Stimulated activated CD4-positive, alpha-beta T cell treated with anti-CD3 and anti-CD28 coated beads, Interleukin-2, amount 100 ng/mL, for 24 hours (primary cell): Measurements from ENCODE around the gene BPIFB6.

Source experiments
- DNase-seq, 2 donors: peaks; one replicate each; pipeline ENCODE4 v3.0.0-alpha.2; 2020

Gene BPIFB6

DNA sequence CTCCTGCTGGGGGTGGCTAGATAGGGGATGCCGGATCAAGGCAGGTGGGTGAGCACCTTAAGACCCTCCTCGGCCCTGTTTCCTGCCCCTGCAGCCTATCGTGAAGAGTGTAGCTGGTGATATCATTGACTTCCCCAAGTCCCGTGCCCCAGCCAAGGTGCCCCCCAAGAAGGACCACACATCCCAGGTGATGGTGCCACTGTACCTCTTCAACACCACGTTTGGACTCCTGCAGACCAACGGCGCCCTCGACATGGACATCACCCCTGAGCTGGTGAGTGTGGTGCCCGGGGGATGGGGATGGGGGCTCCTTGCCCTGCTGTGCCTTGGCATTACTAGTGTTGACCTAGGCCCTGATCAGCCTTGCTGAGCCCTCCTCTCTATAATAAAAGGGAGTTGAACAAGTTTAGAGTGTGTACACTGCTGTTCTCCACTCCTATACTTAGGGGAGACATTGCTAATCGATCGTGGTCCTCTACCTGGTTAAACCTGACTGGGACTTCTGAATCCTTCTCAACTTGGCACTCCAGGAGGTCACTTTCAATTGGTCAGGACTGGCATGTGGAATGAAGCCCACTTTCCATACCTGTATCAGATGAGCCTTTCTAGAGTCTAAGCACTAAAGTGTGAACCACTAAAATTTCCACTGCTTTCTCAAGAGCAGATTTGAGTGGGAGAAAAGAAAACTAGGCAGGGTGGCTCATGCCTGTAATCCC lies 33.3 kb downstream of the BPIFB6 start:
- DNase-seq: no peak

DNA sequence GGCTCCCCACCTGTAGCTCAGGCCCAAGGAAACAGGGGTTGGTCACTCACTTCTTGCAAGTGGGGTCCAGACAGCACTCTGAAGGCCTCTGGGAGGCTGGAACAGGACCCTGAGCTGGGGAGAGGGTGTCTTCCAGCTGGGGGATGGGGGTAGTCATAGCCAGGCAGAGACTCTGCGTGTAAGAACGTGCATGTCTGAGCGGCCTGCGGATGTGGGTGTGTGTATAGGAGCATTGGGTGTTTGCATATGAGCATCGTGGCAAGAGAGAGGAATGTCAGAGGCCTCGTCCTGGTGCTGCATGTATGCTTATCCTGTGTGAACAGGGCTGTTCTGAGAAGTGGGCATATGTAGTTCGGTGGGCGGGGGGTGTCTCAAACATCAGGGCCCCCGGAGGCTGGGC lies 34.3 kb downstream of the BPIFB6 start:
- DNase-seq: no peak

DNA sequence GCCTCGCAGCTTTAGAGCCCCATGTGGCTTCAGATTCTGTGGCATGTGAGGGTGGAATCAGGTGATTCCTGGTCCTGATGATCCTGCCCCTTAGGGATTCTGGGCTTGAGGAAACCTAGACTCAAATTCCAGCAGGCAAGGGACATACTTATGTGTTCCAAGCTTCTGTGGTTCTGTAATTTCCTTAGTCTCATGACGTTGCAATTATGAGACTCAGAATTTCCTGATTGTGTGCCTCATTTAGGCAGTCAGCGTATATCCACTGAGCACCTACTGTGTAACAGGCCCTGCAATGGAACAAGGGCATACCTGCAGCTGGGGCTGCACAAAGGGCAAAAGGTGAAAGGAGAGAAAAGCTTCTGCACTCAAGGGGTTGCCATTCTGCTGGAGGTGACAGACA lies 36.4 kb downstream of the BPIFB6 start:
- DNase-seq: no peak

DNA sequence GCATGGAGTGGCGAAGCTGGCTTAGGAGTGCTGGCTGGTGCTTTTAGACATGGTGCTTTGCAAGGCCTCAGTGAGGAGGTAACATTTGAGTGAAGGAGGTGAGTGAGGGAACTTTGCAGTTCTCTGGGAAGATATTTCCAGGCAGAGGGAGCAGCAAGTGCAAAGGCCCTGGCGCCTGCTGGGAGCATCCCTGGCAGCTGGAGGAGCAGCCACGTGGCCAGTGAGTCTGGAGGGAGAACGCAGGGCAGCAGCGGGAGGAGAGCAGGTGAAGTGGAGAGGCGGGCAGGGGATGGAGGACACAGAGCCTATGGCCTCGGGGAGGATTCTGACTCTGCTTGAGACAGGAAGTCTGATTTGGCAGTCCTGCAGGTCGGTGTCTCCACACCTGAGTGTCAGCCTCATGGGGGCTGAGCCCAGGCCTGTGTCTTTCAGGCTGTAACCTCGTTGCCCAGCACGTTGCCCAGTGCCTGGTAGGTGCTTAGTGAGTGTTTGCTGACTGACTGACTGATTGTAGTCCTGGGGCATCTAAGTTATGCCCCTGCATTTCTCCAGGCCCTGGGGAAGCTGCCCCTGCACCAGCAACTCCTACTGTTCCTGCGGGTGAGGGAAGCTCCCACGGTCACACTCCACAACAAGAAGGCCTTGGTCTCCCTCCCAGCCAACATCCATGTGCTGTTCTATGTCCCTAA lies 36.9 kb downstream of the BPIFB6 start:
- no peak for DNase-seq

DNA sequence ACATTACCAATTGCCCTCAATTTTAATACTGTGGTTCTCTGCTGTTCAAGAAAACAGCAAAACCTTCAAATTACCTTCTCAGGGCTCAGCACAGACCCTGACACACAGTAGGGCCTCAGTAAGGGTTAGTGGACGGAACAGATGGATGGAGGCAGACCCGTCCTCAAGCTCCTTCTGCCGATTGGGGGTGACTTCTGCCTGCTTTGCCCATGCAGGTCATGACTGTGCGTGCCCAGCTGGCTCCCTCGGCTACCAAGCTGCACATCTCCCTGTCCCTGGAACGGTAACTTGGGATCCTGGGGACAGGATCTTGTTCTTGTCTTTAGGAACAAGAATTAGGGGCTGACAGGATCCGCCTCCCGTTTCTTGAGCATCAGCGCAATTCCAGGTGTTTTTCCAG lies 38.2 kb downstream of the BPIFB6 start:
- no peak for DNase-seq

DNA sequence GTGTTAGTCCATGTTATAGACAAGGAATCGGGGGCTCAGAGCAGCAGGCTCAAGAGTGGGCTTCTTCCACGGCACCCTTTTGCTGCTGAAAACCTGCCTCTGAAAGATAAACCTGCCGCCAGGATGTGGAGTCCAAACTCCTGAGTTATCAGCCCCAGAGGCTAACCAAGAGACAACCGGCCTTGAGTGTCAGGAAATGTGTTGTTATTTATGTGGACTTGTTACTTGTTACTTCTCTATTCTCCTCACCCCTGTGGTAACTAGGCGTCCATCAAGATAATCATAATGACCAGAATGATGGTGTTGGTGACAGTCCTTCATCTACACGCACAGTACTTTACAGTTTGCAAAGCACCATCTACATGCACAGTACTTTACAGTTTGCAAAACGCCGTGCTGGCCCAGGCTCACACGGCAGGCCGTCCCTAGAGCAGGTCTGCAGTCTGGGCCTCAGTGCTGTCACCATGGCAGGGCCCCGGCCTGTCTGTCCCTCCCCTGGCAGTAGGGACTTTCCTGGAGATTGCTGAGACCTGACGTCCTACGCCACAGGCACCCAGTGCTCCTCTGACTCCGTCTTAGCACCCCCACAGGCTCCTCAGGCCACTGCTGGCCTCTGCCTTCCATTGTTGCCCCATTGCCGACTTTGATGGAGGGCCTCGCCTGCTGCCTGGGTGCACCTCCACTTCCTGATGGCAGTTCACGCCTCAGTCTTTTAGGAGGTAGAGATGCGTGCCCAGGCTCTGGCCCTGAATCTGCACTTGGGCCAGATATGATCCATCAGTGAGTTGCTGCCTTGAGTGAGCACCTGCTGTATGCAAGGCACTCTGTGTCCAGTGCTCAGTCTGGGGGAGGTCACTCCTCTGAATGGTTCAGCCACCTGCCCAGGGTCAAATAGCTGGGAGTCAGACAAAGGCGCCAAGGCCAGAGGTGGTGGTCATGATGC lies 38.9 kb downstream of the BPIFB6 start:
- DNase-seq: no peak

DNA sequence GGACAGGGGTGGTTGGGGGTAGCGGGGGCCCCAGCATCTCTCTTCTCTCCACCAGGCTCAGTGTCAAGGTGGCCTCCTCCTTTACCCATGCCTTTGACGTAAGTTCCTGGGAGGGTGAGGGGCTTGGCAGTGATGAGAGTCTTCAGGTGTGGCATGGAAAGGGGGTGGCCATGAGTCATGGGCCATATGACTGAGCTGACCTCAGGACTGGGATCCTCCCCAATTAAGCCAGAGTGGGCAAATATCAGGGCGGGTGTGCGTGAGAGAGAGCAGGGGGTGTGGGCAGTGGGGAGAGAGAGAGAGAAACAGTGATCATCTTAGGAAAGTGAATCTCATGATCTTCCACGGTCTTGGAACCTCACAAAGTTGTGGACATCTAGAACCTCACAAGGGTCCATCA lies 39.8 kb downstream of the BPIFB6 start:
- DNase-seq: no peak

DNA sequence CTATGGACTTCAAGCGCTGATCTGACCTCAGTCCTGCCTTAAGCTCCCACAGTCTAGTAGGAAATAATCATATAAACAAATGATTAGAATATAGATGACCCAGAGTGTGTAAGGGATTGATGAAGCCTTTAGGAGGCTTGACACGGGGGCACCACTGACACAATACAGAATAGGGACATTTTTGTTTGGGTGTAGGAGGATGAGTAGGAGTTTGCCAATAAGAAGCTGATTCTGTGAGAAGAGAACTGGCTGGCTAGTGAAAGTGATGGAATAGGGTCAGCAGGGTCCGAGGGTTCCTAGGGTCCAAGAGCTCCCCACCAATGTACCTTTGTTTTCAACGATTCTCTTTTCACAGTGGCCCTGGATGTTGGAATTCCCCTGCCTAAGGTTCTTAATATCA lies 40.9 kb downstream of the BPIFB6 start:
- no peak for DNase-seq

DNA sequence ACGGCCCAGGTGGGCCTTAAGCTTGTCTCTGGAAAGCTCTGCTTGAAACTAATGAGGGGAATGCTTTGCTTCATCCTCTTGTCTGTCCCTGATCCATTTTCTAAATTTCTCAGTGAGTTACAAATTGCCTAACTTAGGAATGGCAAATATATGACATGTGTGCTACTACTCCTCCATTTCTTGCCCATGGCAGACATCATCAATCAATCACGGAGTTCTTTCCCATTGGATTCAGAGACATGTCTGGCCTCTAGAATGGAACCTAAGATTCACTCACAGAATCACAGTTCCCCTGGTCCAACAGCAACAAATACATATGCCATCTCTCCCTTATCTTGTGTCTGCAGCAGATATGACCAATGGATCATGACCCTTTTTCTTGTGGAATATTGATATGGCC lies 41.4 kb downstream of the BPIFB6 start:
- no peak for DNase-seq

DNA sequence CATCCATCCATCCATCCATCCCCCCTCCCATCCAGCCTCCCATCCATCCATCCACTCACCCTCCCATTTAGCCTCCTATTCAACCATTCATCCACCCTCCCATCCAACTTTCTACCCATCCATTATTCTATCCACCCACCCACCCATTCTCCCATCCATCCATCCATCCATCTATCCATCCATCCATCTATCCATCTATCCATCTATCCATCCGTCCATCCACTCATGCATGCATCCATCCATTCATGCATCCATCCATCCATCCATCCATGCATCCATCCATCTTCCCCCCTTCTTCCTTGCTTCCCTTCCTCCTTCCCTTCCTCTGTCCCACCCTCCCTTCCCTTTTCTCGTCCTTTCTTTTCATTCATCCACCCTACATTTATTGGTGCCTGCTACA lies 43.2 kb downstream of the BPIFB6 start:
- no peak for DNase-seq

DNA sequence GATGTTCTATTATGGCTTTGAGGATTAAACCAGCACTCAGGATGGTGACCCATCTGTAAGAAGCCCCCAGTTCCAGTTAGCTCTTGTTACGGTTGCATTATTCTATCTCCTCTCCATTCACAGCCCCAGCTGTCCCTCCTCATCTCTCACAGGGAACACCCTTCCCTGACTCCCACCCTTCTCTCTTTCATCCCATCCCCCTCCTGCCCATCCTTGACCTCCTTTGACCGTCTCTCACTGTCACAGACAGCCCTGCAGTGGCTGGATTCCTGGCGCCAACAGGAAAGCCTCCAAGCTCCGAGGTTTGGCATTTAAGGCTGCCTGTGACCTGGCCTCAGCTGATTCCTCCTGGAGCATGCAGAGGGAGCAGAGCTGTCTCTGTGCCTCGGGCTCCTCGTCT lies 43.8 kb downstream of the BPIFB6 start:
- DNase-seq: no peak

DNA sequence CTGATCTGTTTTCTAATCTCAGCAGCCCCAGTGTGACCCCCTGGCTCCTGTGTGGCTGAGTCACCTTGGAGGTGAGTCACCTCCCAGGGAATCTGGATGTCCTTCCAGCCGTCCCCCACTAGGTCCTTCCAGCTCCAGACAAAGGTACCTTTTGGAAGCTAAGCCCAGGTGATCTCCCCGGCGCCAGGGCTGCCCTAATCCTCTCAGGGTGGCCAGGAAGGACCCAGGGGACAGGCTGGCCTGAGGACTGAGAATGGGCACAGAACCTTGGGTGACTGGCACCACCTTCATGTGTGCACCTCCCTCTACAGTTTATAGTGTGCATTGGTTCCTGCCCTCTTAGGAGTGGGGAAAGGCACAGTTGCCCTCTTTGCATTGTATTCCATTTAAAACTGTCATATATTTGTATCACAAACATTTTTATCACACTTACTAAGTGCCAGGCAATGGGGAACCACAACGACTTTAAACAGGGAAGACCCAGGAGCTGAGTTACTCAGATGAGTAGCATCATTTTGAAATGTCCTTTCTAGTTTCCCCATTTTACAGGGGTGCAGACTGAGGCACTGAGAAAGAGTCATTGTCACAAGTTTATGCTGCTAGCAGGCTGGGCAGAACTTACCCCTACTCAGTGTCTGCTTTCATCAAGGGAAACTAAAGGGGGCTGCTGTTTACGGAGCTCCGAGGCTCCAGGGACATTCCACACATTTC lies 45.4 kb downstream of the BPIFB6 start:
- DNase-seq: no peak

DNA sequence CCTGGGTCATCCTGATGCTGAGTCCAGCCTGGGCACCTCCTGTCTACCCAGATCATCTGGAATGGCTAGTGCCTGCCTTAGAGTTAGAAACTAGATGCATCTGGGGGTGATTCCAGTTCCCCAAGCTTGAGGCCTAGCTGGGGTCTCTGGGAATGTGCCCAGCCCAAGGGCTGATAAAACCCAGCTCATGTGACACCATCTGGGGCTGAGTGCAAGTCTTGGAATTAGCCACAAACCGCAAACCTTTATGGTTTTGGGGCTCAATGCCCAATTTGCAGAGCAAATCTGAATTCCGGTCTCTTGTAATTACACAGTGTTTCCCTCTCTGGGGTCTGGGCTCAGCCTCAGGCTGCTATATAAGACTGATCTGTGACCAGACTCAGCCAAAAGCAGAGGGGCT lies 47.8 kb downstream of the BPIFB6 start, which contains the start of gene BPIFB4:
Gene BPIFB4 (plus strand): TSS at position 385 of the 400 bp plus-strand sequence. CDS start 1,884 bp downstream, outside the sequence.
- DNase-seq: no peak

DNA sequence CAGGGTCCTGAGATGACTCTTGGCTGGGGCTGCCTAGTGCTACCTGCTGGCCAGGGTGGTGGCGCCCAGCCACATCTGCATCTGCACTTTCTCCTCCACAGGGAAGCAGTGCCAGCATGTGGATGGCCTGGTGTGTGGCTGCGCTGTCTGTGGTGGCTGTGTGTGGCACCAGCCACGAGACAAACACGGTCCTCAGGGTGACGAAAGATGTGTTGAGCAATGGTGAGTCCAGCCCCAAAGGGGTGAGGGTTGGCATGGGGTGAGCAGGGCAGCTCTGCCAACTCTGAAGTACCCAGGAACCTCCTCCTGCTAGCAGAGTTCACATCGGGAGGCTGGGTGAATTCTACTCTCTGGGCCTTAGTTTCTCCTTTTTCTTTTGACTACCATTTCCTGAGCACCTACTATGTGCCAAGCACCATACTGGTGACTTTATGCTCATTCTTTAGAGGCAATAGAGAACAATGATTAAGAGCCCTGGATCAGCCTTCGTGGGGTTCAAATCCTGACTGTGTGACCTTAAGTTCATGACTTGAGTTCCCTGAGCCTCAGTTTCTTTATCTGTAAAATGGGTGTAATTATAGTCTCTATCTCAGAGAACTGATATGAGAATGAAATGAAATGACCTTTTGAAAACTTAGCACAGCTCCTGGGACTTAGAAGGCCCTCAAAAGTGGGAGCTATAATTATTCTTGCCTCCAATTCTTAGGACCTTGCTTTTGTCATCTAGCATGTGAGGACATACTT lies 50.1 kb downstream of the BPIFB6 start:
- no peak for DNase-seq

DNA sequence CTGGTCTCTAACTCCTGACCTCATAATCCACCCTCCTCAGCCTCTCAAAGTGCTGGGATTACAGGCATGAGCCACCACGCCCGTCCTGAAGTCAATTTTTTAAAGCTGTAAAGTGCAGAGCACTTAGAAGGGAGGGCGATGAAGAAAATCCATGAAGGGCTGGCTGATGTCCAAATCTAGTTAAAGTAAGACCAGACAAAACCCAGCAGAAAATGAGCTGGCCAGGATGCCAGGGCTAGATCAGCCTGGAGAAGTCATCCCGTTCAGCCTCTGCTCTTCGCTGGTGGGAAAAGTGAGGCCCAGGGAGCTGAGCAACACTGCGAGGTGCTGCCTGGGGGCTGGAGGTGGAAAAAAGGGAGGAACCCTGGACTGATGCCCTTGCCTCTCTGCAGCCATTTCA lies 51.1 kb downstream of the BPIFB6 start:
- DNase-seq: no peak

DNA sequence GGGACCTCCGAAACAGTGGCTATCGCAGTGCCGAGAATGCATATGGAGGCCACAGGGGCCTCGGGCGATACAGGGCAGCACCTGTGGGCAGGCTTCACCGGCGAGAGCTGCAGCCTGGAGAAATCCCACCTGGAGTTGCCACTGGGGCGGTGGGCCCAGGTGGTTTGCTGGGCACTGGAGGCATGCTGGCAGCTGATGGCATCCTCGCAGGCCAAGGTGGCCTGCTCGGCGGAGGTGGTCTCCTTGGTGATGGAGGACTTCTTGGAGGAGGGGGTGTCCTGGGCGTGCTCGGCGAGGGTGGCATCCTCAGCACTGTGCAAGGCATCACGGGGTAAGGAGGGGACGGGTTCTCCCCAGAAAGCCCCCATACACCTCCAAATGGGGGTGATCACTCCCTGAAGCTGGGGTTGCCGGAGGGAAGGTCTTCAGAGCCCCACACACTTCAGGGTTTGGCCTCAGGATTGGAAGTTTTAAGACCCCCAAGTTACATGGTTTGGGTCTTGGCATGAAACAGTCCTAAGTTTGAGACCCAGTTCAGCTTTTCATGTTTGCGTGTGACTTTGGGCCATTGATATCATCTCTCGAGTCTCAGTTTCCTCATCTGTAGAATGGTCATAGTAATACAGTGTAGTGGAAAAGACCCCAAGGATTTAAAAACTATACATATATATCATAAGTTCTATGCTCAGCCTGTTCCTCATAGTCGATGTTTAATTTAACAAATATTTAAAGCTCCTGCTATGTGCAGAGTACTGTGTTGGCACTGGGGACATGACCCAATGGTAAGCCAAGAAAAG lies 52.3 kb downstream of the BPIFB6 start:
- no peak for DNase-seq

DNA sequence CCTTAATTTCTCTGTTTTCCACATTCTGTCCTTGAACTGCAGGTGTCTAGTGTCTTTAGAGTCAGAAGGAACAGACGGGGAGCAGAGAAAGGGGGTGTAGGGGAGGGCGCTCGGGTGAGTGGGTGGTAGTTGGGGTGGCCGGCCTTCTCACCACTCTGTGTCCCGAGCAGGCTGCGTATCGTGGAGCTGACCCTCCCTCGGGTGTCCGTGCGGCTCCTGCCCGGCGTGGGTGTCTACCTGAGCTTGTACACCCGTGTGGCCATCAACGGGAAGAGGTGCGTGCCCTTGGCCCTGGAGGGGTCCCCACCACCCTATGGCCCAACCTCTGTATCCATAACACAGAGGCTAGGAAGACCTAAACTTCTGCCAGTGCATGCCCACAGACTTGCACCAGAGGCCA lies 53.3 kb downstream of the BPIFB6 start:
- DNase-seq: no peak

DNA sequence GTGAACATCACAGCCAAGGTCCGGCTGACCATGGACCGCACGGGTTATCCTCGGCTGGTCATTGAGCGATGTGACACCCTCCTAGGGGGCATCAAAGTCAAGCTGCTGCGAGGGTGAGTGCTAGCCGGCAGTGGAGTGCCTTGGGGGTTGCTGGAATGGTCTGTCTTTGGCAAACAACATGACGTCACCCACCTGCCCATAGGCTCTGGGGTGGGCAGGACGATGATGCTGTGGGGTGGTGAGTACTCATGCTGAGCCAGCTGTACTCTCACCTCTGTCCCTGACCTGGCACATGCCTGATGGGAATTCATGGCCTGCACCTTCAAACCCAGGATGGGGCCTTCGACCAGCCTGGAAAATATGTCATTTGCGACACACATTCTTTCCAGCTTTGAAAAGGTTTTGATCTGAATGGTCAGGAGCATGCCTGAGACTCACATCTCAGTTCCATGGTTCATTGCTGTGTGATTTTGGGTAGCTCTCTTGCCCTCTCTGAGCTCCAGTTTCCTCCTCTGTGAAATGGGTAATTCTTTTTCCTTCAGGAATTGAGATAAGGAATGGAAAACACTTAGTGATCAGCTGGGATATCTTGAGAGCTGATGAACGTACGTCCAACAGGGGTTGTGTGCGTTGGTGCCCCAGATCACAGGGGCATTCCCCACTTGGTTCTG lies 54.7 kb downstream of the BPIFB6 start:
- DNase-seq: no peak

DNA sequence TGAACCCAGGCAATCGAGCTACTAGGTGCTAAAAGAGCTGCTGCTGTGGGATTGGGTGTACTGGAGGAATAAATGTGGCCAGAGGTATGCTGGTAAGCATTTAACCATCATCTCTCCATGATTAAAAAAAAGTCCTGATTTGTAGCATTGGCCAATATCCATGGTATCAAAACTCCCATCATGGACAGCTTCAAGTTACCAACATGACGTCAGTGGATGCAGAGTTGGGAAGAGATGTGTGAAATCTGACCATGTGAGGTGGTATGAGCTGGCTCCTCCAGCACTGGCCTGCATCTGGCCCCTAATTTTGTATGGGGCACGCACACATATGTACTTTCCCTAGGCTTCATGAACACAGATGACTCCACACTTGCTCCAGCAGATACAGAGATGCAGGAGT lies 59.7 kb downstream of the BPIFB6 start:
- DNase-seq: no peak

DNA sequence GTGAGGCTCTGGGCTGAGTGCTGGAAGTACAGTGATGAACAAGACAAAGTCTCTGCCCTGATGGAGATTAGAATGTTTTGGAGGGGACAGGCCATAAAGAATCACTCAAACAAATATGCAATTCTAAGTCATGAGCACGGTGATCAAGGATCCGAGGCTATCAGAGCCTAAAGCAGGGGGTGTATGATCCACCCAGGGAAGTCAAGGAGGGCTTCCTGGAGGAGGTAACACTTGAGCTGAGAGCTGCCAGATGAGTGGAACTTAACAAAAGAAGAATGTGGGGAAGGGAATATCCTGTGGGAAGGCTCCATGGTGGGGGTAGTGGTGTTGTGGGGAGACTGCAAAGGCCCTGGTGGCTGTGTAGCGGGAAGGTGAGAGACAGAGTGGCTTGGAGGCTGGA lies 60.2 kb downstream of the BPIFB6 start:
- no peak for DNase-seq

DNA sequence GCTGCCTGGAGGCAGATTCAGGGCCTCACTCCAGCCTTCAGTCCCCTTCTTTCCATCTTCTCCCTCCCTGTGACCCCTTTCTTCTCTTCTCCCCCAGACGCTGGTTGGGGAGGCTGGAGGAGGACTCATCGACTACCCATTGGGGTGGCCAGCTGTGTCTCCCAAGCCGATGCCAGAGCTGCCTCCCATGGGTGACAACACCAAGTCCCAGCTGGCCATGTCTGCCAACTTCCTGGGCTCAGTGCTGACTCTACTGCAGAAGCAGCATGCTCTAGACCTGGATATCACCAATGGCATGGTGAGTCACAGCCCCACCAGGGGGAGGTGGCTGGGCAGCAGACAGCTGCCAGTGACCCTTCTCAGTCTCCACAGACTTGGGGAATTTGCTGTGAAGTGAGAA lies 60.9 kb downstream of the BPIFB6 start:
- DNase-seq: no peak
